ENCODE data around the gene PPP1R13B. TPM values are rescaled to one million over a fixed set of nuclear protein-coding genes. Genes with fewer than 3 reads are reported as not detected.
A peak's percentile ranks its signal among the peaks of the same experiment; 100 is the strongest.

PPP1R13B gene
- total and polyA plus RNA-seq, 2 experiments from 2014 or later = 88.5 to 124 TPM

DNA sequence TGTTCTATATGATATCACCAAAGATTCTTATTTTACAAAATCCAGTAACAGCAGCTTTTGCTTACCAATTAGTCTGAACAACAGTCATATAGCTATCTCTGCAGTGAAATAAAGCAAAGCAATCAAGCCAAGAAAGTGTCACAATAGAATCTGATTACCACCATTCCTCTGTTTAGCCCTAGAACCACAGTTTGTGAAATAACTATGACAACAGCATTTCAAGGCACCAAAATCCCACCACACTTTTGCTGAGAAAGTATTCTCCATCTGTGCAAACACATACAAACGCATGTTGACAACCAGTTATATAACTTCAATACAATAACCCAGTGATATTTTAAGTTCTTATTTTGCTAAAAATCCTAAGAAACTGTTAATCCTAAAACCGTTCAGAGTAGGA, 7.4 kb downstream of the PPP1R13B start:
- no peaks in the 10 kb centered on the region for H3K9me3 ChIP-seq (ENCODE audit: low read depth)
- no peak overlapping the region for H3K4me3 ChIP-seq
- TF ChIP-seq, protein P1, sequence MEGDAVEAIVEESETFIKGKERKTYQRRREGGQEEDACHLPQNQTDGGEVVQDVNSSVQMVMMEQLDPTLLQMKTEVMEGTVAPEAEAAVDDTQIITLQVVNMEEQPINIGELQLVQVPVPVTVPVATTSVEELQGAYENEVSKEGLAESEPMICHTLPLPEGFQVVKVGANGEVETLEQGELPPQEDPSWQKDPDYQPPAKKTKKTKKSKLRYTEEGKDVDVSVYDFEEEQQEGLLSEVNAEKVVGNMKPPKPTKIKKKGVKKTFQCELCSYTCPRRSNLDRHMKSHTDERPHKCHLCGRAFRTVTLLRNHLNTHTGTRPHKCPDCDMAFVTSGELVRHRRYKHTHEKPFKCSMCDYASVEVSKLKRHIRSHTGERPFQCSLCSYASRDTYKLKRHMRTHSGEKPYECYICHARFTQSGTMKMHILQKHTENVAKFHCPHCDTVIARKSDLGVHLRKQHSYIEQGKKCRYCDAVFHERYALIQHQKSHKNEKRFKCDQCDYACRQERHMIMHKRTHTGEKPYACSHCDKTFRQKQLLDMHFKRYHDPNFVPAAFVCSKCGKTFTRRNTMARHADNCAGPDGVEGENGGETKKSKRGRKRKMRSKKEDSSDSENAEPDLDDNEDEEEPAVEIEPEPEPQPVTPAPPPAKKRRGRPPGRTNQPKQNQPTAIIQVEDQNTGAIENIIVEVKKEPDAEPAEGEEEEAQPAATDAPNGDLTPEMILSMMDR (IDR thresholded peaks at IDR 0.05; ENCODE audit: low read depth, low read length) = no peak
- peaks cover 3% of the 10 kb centered on the region for H3K36me3 ChIP-seq
- H3K4me1 ChIP-seq (ENCODE audit: low read depth) = peaks cover 19% of the 10 kb centered on the region
- H3K27ac ChIP-seq = no peak overlapping the region
- peak in 1 of 2 donors; percentile 78 for DNase-seq (ENCODE audit: low read depth in 1 of 2, low spot score in 1 of 2)
- no peaks in the 10 kb centered on the region for H3K27me3 ChIP-seq

GRCh38 chr14:103839579-103839978, 7.8 kb downstream of the PPP1R13B start:
- Histone ChIP-seq H3K27me3 (no peaks in the 10 kb centered on the region), H3K4me1 (ENCODE audit: low read depth) (peaks cover 15% of the 10 kb centered on the region), H3K27ac (no peak overlapping the region), H3K9me3 (ENCODE audit: low read depth) (no peaks in the 10 kb centered on the region), H3K4me3 (no peak overlapping the region), H3K36me3 (peaks cover 3% of the 10 kb centered on the region)
- TF ChIP-seq, protein P1 (IDR thresholded peaks at IDR 0.05; ENCODE audit: low read depth, low read length) = no peak
- no peak for DNase-seq (ENCODE audit: low read depth in 1 of 2, low spot score in 1 of 2)

GRCh38 chr14:103838117-103838516, 9.3 kb downstream of the PPP1R13B start:
- peaks cover 9% of the 10 kb centered on the region for H3K4me1 ChIP-seq (ENCODE audit: low read depth)
- H3K9me3 ChIP-seq (ENCODE audit: low read depth) = no peaks in the 10 kb centered on the region
- TF ChIP-seq, protein P1 (IDR thresholded peaks at IDR 0.05; ENCODE audit: low read depth, low read length) = no peak
- no peak overlapping the region for H3K27ac ChIP-seq
- DNase-seq (ENCODE audit: low read depth in 1 of 2, low spot score in 1 of 2) = no peak
- H3K27me3 ChIP-seq = no peaks in the 10 kb centered on the region
- H3K36me3 ChIP-seq = no peaks in the 10 kb centered on the region
- no peak overlapping the region for H3K4me3 ChIP-seq

DNA sequence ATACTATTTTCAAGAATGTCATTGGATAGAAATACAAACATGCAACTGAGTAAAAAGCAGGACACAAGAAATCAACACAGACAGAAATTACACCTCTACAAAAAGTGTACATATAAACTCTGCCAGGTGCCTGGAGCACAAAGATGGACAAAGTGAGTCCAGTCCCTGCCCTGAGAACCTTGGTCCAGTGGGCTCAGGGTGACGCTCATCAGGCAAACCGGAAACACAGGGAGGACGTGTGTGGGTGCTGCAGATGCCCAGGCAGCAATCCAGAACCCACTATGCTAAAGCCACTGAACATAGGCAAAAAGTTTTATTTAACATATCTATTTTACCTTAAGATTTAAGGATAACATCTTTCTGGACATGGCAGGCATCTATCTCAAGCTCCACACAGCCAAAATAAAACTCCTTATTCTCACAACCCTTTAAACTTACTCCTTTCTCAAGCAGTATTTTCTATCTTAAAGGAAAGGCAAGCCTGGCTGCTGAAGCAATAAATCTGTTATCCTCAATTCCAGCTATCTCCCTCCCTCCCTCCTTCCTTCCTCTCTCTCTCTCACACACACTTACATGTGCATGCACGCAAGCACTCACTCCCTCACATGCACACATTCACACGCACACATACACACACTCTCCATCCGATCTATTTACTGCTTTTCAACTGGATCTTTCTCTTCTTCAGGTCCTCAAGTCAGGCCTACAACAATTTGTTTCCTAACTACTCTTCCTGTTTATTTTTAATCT, 10.2 kb downstream of the PPP1R13B start:
- DNase-seq (ENCODE audit: low read depth in 1 of 2, low spot score in 1 of 2) = peak in 1 of 2 donors; percentile 40
- no peaks in the 10 kb centered on the region for H3K9me3 ChIP-seq (ENCODE audit: low read depth)
- no peak overlapping the region for H3K4me3 ChIP-seq
- no peaks in the 10 kb centered on the region for H3K36me3 ChIP-seq
- no peaks in the 10 kb centered on the region for H3K27me3 ChIP-seq
- TF ChIP-seq, protein P1 (IDR thresholded peaks at IDR 0.05; ENCODE audit: low read depth, low read length) = no peak
- peak overlapping the region; percentile 73 for H3K27ac ChIP-seq
- H3K4me1 ChIP-seq (ENCODE audit: low read depth) = peaks cover 9% of the 10 kb centered on the region

DNA sequence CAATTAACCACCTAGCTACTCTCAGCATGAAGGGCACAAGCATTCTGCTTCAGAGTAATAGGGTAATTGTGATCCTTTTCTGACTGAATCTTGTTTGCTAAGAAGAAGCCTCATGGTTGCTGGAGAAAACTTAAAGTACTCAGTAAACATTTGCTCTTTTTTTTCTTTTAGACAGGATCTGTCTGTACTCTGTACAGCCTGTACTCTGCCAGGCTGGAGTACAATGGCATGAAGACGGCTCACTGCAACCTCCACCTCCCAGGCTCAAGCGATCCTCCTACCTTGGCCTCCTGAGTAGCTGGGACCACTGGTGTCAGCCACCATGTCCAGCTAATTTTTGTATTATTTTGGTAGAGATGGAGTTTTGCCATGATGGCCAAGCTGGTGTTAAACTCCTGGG, 12.4 kb downstream of the PPP1R13B start:
- Histone ChIP-seq H3K9me3 (ENCODE audit: low read depth) (no peaks in the 10 kb centered on the region), H3K27ac (no peak overlapping the region), H3K36me3 (no peaks in the 10 kb centered on the region), H3K27me3 (no peaks in the 10 kb centered on the region), H3K4me1 (ENCODE audit: low read depth) (no peaks in the 10 kb centered on the region), H3K4me3 (no peak overlapping the region)
- TF ChIP-seq, protein P1 (IDR thresholded peaks at IDR 0.05; ENCODE audit: low read depth, low read length) = no peak
- DNase-seq (ENCODE audit: low read depth in 1 of 2, low spot score in 1 of 2) = no peak

All from cardiac muscle cell (in vitro differentiated cells and primary cell).